Stimulated activated memory B cell treated with anti-CD40 and anti-IgM and Interleukin-4, amounts not matched to agents 10 μg/mL and 1 μg/mL and 100 μg/mL, for 72 hours (primary cell): ENCODE measurements around the gene ANO2.
A peak's percentile ranks its signal among the peaks of the same experiment; 100 is the strongest.

Experiments
- ATAC-seq: fragments of 150-1000 bp; cut with Tn5 transposase; 2 replicates; pipeline ENCODE4 v1.10.0; 2021
- H3K27ac Mint-ChIP-seq: one replicate; pipeline ENCODE4 v1.8.0; 2022; ENCODE audit warnings: mild to moderate bottlenecking, mixed read lengths
- H3K27me3 Mint-ChIP-seq: one replicate; pipeline ENCODE4 v1.8.0; 2022; ENCODE audit warnings: mixed read lengths
- H3K36me3 Mint-ChIP-seq: one replicate; pipeline ENCODE4 v1.8.0; 2022; ENCODE audit warnings: mixed read lengths
- H3K4me1 Mint-ChIP-seq: one replicate; pipeline ENCODE4 v1.8.0; 2022; ENCODE audit warnings: mixed read lengths
- H3K4me3 Mint-ChIP-seq: one replicate; pipeline ENCODE4 v1.8.0; 2022; ENCODE audit warnings: mild to moderate bottlenecking, moderate library complexity, mixed read lengths
- H3K9me3 Mint-ChIP-seq: one replicate; pipeline ENCODE4 v1.8.0; 2022; ENCODE audit warnings: mixed read lengths

ANO2 gene

DNA sequence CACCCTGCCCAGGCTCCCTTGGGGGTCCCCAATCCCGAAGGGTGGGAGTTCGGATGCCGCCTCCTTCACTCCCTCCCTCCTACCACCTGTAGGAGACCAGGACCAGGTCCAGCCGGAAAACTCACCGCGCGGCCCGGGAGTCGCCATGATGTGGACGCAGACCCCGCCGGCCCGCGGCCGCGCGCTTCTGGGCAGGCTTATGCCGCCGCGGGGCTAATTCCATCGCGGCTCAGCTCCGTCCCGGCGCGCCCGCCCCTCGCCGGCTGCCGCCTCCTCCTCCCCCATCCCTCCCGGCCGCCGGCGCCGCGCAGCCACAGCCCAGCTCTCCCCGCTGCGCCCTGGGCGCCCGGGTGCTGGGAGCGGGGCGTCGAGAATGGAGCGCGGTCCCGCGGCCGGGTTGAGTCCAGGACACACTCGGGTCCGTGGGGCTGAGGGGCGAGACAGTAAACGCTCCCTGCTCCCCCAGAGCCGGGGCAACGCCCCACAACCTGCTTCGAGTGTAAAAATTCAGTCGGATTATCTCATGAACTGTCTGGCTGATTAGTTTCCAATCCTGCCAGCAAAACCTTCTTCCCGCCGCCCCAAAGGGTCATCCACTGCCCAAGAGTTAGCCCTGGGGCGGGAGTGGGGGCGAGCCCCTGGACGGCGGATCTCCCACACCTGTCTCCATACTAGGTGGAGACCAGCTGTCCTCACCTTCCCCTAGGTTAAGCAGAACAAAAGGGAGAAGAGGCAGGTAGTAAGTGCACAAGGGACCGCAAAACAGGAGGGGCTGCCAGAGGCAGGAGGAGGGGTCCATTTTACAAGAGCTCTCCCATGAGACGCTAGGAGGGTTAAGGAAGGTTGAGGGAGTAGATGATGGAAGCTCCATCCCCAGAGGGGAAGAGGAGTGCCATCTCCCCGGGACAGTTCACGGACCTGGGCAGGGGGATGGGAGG lies at the start of gene ANO2:
Gene ANO2, minus strand, starts transcription at position 189 of the 938 bp plus-strand sequence. Its CDS starts 42 bp downstream, at position 147.
- no peak within 1 kb of the TSS for H3K27ac Mint-ChIP-seq
- H3K27me3 Mint-ChIP-seq = peaks cover 79% of the 10 kb centered on the region
- no peaks in the 10 kb centered on the region for H3K9me3 Mint-ChIP-seq
- no peak within 1 kb of the TSS for H3K4me3 Mint-ChIP-seq
- ATAC-seq = no peak
- no peaks in the 10 kb centered on the region for H3K36me3 Mint-ChIP-seq
- H3K4me1 Mint-ChIP-seq = no peaks in the 10 kb centered on the region

DNA sequence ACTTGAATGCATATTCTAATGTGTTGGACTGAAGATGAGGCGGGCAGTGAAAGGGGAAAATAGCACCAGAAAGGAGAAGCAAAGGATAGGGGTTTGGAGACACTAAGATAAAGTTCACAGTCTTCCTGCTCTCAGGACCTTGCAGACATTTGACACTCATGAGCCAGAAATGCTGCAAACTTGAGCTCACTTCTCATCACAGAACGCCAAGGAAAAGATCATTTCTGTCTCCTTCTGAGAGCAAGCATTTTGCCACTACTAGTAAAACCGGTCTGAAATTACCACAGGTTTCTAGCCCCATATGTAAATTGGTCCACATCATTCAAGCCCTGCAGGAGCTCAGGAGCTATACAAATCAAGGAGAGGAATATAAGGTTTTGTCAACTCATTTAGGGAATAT lies 44.6 kb upstream of the ANO2 start:
- Mint-ChIP-seq H3K9me3 (no peaks in the 10 kb centered on the region), H3K36me3 (no peaks in the 10 kb centered on the region), H3K27me3 (peaks cover 15% of the 10 kb centered on the region), H3K4me3 (no peak overlapping the region), H3K27ac (no peak overlapping the region), H3K4me1 (peaks cover 7% of the 10 kb centered on the region)
- ATAC-seq = no peak

DNA sequence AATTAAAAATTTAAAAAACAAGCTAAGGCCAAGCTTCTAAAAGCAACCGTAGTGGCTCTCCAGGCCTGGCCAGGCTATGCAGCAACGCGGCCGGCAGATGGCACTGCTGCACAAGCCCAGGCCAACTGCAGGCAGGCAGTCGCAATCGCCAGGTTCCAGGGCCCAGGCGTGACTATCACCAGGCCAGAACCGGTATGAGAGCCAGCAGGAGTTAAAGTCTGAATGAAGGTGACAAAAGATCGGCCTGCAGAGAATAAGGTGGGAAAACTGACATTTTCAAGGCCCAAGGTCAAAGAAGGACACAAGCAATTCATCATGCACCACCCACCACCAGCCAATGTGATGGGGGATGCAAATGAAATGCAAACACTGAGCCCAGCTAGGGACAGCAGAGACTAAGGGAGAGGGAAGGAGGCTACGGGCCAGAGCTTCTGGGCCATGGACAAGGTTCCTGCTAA lies 43.6 kb upstream of the ANO2 start:
- Mint-ChIP-seq H3K4me1 (peaks cover 7% of the 10 kb centered on the region), H3K36me3 (no peaks in the 10 kb centered on the region), H3K9me3 (no peaks in the 10 kb centered on the region), H3K27me3 (peaks cover 7% of the 10 kb centered on the region), H3K4me3 (no peak overlapping the region), H3K27ac (no peak overlapping the region)
- peak; percentile 87 for ATAC-seq

DNA sequence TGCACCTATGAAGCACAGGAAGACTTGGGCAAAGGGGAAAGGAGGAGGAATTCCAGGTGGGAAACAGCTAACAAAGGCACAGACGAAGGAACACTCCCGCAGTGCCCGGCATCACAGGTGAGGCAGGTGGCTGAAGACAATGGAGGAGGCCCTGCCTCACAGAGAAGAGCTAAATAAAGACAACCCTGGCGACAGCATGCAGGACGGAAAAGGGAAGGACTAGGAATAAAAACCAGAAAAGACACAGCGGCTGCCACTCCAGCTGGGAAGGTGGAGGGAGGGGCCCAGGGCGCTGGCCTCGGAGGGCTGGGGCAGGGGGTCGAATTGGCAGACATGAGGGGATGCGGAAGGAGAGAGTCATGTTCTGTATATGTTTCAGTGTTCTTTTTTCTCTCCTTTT lies 43.0 kb upstream of the ANO2 start:
- Mint-ChIP-seq H3K36me3 (no peaks in the 10 kb centered on the region), H3K27ac (no peak overlapping the region), H3K4me3 (no peak overlapping the region), H3K27me3 (peaks cover 7% of the 10 kb centered on the region), H3K9me3 (no peaks in the 10 kb centered on the region), H3K4me1 (peaks cover 7% of the 10 kb centered on the region)
- no peak for ATAC-seq

DNA sequence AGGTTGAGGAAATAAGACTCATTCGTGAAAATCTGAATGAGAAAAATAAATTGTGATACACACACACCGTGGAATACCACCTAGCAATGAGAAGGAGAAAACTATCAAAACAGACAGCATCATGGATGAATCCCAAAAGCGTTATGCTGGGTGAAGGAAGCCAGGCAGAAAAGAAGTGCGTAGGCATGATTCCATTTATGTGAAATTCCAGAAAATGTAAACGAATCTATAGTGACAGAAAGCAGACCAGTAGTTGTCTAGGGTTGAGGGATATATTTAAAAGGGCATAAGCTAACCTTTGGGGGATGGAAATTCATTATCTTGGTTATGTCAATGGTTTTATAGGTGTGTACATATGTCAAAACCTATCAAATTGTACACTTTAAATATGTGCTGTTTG lies 42.5 kb upstream of the ANO2 start:
- Mint-ChIP-seq H3K4me1 (peaks cover 7% of the 10 kb centered on the region), H3K27ac (no peak overlapping the region), H3K27me3 (peaks cover 7% of the 10 kb centered on the region), H3K4me3 (no peak overlapping the region), H3K9me3 (no peaks in the 10 kb centered on the region), H3K36me3 (no peaks in the 10 kb centered on the region)
- ATAC-seq = no peak

DNA sequence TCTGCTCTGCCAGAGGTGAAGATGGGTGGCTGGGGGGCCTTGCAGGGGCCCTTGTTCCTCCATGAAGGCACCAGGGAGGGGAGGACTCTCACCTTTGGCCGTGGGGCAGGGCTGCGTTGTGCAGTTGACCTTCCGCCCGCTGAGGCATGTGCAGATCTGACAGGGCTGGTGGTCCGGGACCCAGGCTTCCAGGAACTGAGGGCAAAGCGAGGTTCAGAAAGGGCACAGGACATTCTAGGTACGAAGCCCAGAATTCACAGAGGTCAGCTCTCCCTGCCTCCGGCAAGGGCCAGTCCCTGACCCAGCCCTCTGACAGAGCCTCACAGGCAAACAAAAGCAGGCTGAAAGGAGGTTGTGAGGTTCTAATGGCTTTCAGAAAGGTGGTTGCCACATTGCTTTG lies 40.4 kb upstream of the ANO2 start:
- Mint-ChIP-seq H3K4me1 (peaks cover 7% of the 10 kb centered on the region), H3K4me3 (no peak overlapping the region), H3K27me3 (peaks cover 7% of the 10 kb centered on the region), H3K27ac (no peak overlapping the region), H3K9me3 (peaks cover under 1% of the 10 kb centered on the region), H3K36me3 (no peaks in the 10 kb centered on the region)
- ATAC-seq = no peak

DNA sequence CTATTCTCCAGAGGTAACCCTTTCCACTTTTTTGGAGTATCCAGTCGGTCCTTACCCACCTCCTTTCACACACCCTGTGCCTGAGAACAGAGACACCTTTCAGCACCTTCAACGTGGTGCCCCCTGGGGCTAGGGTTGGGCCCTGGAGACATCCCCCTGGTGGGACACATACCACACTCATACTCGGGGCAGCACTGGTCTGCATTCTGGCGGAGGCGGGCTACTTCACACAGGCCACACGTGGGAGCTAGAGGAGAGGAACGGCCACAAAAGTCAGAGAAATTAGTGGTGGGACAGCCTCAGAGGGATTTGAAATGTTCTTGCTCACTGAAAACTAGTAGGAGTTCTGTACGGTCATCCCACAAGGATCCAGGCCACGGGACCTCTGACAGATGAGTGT lies 39.8 kb upstream of the ANO2 start:
- peaks cover 4% of the 10 kb centered on the region for H3K9me3 Mint-ChIP-seq
- H3K36me3 Mint-ChIP-seq = no peaks in the 10 kb centered on the region

DNA sequence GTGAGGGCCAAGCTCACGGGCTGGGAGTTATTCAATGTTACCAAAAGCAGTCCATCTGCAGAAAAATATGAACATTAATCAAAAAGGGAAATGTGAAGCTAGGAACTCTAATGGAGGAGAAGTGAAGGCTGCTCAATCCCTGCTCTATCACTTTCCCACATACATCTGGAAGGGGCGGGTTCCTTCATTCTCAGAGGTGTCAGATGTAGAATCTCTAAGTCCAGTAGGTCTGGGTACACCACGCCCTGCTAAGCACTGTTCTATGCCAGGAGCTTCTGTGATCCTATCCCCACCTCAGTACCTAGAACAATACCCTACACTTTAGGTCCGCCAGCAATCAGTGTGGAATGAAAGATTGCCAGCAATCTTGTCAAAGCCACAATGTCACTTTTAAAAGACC lies 37.0 kb upstream of the ANO2 start:
- Mint-ChIP-seq H3K9me3 (peaks cover 5% of the 10 kb centered on the region), H3K27ac (no peak overlapping the region), H3K27me3 (no peaks in the 10 kb centered on the region), H3K4me1 (no peaks in the 10 kb centered on the region), H3K36me3 (no peaks in the 10 kb centered on the region), H3K4me3 (no peak overlapping the region)
- ATAC-seq = no peak

More for the DNA sequence above, 39.8 kb upstream of the ANO2 start:
- peaks cover 7% of the 10 kb centered on the region for H3K4me1 Mint-ChIP-seq
- H3K27me3 Mint-ChIP-seq = peaks cover 7% of the 10 kb centered on the region
- H3K27ac Mint-ChIP-seq = no peak overlapping the region
- no peak overlapping the region for H3K4me3 Mint-ChIP-seq
- ATAC-seq = no peak

DNA sequence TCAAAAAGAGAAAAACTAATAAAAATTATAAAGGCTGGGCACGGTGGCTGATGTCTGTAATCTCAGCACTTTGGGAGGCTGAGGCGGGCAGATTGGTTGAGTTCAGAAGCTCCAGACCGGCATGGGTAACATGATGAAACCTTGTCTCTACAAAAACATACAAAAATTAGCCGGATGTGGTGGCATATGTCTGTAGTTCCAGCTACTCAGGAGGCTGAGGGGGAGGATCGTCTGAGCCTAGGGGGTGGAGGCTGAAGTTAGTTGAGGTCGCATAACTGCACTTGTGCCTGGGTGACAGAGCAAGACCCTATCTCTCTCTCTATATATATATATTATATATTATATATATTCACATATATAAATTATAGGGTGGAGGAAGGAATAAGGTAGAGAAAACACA lies 32.5 kb upstream of the ANO2 start:
- H3K4me1 Mint-ChIP-seq = no peaks in the 10 kb centered on the region
- no peak for ATAC-seq
- no peak overlapping the region for H3K4me3 Mint-ChIP-seq
- no peak overlapping the region for H3K27ac Mint-ChIP-seq
- no peaks in the 10 kb centered on the region for H3K36me3 Mint-ChIP-seq
- H3K9me3 Mint-ChIP-seq = peaks cover 5% of the 10 kb centered on the region
- peaks cover 41% of the 10 kb centered on the region for H3K27me3 Mint-ChIP-seq

DNA sequence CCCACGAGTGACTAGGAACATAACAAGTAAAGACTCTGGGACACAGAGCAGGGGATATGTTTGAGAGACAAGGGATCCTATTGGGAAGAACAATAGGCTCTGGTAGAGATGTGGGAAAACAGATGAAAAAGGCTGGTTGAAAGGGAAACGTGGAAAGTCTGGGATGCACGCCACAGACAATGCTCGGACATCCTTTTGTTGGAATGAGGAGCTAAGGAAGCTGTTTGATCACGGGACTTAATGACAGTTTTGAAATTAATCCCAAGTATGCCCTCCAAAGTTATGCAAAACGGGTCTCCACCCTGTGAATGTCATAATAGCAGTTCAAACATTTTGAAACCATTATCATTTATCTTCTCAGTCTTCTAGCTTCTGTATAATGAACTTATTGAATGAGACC lies 31.7 kb upstream of the ANO2 start:
- H3K27ac Mint-ChIP-seq = no peak overlapping the region
- H3K4me3 Mint-ChIP-seq = no peak overlapping the region
- H3K36me3 Mint-ChIP-seq = no peaks in the 10 kb centered on the region
- peaks cover 48% of the 10 kb centered on the region for H3K27me3 Mint-ChIP-seq
- H3K4me1 Mint-ChIP-seq = no peaks in the 10 kb centered on the region
- H3K9me3 Mint-ChIP-seq = peaks cover 5% of the 10 kb centered on the region
- no peak for ATAC-seq

DNA sequence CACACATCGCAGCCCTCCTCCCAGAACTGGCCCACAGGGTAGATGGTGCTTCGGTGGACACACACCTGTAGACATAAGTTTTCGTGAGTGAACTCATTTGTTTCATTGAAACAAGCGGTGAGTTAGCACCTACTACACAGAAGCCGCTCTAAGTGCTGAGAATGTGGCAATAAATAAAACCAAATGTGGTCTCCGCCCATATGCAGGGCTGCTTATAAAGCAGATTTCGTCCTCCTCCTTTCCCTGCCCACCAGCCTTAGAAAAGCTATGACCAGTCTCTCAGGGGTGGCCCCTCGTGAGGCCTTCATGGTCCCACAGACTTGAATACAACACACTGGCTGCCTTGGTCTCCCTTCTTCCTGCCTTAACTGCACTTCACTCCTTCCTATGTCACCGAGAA lies 31.1 kb upstream of the ANO2 start:
- no peaks in the 10 kb centered on the region for H3K36me3 Mint-ChIP-seq
- no peak overlapping the region for H3K4me3 Mint-ChIP-seq
- H3K27ac Mint-ChIP-seq = no peak overlapping the region
- no peak for ATAC-seq
- H3K4me1 Mint-ChIP-seq = no peaks in the 10 kb centered on the region
- peaks cover 5% of the 10 kb centered on the region for H3K9me3 Mint-ChIP-seq
- peaks cover 53% of the 10 kb centered on the region for H3K27me3 Mint-ChIP-seq

DNA sequence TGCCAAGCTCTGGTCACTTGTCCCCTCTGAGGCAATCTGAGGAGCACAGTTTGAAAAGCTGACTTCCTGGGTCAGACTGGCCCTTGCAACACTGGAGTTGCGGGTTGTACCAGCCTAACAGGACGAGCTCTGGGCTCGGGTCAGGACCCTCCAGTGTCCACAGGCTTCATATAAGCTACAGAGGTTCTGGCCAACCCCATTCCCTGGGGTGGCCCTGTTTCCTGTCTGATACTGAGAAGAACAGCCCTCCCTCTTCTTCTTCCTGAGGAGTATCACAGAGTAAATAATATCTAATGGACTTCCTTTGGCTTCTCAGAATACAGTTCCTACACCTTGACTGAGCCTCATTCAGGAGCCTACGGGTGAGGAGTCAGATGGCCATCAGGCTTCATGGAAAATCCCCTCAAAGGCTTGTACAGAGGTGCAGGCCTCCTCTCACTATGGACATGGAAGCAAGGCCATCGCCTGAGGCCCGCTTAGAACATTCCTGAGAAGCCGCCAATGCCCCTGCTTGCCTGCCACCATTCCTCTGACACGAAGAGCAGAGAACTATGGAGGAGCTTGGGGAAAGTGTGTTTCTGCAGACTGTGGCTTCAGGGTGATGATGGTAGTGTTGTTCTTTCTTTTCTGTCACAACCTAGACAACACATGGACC lies 28.5 kb upstream of the ANO2 start:
- no peaks in the 10 kb centered on the region for H3K36me3 Mint-ChIP-seq
- H3K9me3 Mint-ChIP-seq = no peaks in the 10 kb centered on the region

DNA sequence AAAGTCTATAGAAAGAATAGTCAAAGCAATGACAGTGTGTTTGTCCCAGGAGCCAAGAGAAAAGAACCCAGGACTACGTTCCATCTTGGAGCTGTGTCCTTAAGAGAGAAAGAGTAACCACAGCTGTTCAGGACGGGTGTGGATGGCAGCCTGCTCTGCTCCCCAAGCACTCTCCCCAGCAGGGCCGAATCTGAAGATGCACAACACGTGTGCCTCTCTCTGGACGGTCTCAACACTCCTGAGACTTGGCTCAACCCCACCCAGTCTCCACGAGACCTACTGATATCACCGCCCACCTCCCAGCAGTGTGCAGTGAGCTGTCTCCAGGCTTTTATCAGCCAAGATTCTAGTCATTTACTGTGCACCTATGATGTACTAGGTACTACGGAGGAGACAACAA lies 27.3 kb upstream of the ANO2 start:
- Mint-ChIP-seq H3K4me3 (no peak overlapping the region), H3K4me1 (no peaks in the 10 kb centered on the region), H3K9me3 (no peaks in the 10 kb centered on the region)

More for the DNA sequence above, 28.5 kb upstream of the ANO2 start:
- no peak overlapping the region for H3K27ac Mint-ChIP-seq
- H3K4me3 Mint-ChIP-seq = no peak overlapping the region
- H3K27me3 Mint-ChIP-seq = peaks cover 74% of the 10 kb centered on the region
- ATAC-seq = no peak
- H3K4me1 Mint-ChIP-seq = no peaks in the 10 kb centered on the region

DNA sequence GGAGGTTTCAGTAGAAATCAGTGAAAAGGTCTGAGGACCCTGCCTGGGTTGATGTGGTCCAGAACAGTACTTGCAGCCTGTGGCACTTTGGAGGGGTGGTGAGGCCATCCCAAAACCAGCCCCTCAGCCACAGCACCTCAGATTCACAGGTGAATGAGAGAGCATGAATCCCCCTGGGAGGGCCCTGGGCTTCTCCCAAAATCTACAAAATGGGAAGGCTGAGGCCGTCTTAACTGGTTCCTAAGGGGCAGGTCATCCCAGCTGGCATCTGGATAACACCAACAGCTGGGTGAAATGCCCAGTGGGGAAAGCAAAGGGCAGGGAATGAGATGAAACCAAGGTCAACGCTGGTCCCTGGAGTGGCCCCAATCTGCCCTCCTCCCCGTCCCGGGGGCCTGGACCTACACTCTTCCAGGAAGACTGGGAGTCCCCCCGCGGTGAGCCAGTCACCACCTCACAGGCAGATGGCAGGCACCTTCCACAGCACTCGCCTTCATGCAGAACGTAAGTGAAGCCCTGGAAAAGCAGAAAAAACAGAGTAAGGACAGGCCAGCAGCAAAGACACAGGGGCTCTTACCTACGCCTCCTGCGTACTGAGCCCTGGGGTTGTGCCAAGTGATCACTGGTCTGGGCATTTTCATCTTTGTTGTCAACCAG lies 26.3 kb upstream of the ANO2 start:
- no peak overlapping the region for H3K27ac Mint-ChIP-seq
- H3K27me3 Mint-ChIP-seq = peaks cover 69% of the 10 kb centered on the region
- H3K4me3 Mint-ChIP-seq = no peak overlapping the region
- no peaks in the 10 kb centered on the region for H3K9me3 Mint-ChIP-seq
- H3K36me3 Mint-ChIP-seq = no peaks in the 10 kb centered on the region
- no peak for ATAC-seq
- no peaks in the 10 kb centered on the region for H3K4me1 Mint-ChIP-seq

More for the DNA sequence above, 27.3 kb upstream of the ANO2 start:
- no peaks in the 10 kb centered on the region for H3K36me3 Mint-ChIP-seq
- no peak overlapping the region for H3K27ac Mint-ChIP-seq
- ATAC-seq = no peak
- H3K27me3 Mint-ChIP-seq = peaks cover 74% of the 10 kb centered on the region

DNA sequence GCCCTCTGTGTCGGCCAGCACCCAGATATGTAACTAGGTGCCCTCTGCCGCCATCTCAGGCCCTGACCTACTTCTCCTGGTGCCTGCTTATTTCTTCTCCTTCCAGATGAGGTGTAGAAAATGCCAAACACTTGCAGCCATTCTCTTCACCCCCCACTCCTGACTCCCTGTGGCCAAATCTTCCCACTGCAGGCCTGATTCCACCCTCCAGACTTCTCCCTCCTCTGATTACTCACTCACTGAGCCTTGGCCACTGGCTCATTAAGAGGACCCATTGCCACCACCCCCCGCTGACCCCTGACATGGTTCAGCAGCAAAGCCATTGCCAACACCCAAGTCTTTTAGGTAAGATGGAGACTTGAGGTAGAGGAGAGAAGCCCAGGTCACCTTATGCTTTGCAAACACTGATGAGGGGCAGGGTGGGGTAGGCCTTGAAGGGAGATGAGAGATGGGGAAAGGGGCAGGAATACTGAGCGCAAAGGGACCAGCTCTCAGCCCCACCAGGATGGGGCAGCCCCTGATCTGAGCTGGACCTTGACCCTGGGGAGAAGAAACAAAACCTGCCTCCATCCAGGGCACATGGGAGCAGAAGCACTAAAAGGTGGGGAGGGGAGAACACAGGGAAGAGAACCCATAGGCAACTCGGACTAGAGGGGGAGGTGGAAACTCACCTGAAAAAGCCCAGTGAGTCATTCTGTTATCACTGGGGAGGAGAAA lies 25.1 kb upstream of the ANO2 start:
- Mint-ChIP-seq H3K27ac (no peak overlapping the region), H3K4me1 (no peaks in the 10 kb centered on the region), H3K27me3 (peaks cover 68% of the 10 kb centered on the region), H3K9me3 (no peaks in the 10 kb centered on the region), H3K36me3 (no peaks in the 10 kb centered on the region), H3K4me3 (no peak overlapping the region)
- ATAC-seq = no peak
